ENCODE data around the gene MYH10. TPM values are rescaled to one million over a fixed set of nuclear protein-coding genes. Genes with fewer than 3 reads are reported as not detected.
A peak's percentile ranks its signal among the peaks of the same experiment; 100 is the strongest.

MYH10 gene
- total RNA-seq, 2 donors from 2014 or later = 0.42 to 0.99 TPM

DNA sequence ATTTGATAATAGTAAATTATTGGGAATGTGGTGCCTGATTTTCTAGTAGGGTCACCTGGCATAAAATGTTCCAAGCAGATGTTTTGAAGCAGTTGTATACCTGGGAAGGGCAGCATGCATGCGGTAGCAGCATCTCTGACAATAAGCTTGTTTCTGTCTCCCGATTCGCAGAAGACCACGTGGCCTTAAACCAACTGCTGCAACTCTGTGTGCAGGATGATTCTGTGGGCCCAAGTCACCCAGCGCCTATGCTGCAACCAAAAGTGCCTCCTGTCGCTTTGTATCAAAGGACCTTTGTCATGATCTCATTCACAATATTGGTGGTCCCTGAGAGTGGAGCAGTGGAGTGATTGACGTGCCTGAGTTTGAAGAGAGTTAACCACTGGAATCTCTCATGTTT is 186.8 kb downstream of the MYH10 start:
- Mint-ChIP-seq H3K27me3 (no peaks in the 10 kb centered on the region), H3K4me1 (peaks cover 40% of the 10 kb centered on the region), H3K27ac (peak overlapping the region; percentile 51), H3K36me3 (ENCODE audit: low read depth) (no peaks in the 10 kb centered on the region), H3K4me3 (no peak overlapping the region)
- H3K9me3 ChIP-seq (ENCODE audit: control insufficient read depth, low read length, poor library complexity, severe bottlenecking) = no peaks in the 10 kb centered on the region
- no peak for ATAC-seq
- no peak for DNase-seq

DNA sequence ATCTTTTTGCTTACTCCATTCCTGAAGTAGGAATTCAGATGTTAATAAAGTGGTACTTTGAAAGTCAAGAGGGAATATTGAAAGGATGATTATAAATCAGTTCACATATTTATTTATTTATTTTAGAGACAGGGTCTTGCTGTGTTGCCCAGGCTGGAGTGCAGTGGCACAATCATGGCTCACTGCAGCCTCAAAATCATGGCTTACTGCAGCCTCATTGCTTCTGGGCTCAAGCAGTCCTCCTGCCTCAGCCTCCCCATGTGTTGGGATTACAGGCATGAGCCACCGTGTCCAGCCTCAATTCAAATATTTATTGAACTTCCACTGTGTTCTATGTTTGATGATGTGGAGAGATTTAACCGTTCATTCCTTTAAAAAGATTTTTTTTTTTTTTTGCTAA is 188.2 kb downstream of the MYH10 start:
- H3K9me3 ChIP-seq (ENCODE audit: control insufficient read depth, low read length, poor library complexity, severe bottlenecking) = no peaks in the 10 kb centered on the region
- no peak overlapping the region for H3K4me3 Mint-ChIP-seq
- H3K4me1 Mint-ChIP-seq = peaks cover 42% of the 10 kb centered on the region
- no peak overlapping the region for H3K27ac Mint-ChIP-seq
- no peaks in the 10 kb centered on the region for H3K36me3 Mint-ChIP-seq (ENCODE audit: low read depth)
- ATAC-seq = no peak
- no peak for DNase-seq
- H3K27me3 Mint-ChIP-seq = no peaks in the 10 kb centered on the region

DNA sequence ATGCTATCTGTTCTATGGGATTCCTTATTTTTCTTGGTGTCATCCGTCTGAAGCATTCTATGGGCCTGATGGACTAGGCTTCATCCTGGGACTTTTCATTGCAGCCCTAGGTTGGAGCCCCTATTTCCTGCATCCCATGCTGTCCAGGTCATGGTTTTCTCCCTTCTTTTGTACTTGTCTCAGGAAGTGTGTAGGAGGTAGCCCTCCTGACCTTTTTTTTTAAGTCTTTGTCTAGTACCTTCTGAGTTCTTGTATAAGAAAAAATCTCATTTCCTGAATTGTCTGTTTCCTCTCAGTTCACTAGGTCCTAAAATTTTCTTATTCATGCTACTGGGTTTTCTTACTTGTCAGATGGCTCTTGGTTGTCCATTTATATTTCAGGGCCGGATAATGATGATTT is 188.8 kb downstream of the MYH10 start:
- H3K9me3 ChIP-seq (ENCODE audit: control insufficient read depth, low read length, poor library complexity, severe bottlenecking) = no peaks in the 10 kb centered on the region
- Mint-ChIP-seq H3K27ac (peak overlapping the region; percentile 77), H3K4me1 (peaks cover 41% of the 10 kb centered on the region), H3K4me3 (peak overlapping the region; percentile 41), H3K27me3 (no peaks in the 10 kb centered on the region), H3K36me3 (ENCODE audit: low read depth) (no peaks in the 10 kb centered on the region)
- DNase-seq (no peak), ATAC-seq (no peak)

DNA sequence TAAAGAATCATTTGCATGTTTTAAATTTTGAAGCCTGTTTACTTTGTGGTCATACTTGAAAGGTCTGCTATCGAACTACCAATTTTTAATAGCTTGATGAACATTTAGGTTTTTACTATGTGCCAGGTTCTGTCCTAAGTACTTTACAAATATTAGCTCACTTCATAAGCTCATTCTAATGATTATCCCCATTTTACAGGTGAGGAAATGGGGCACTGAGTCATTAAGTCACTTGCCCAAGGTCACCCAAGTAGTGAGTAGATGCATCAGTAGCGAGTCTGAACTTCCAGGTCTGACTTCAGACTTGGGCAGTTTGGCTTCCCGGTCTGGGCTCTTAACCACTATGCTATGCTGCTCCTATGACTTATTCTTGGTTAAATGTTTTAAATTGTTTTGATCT is 190.8 kb downstream of the MYH10 start:
- H3K4me1 Mint-ChIP-seq = peaks cover 46% of the 10 kb centered on the region
- ATAC-seq (no peak), DNase-seq (no peak)
- peaks cover 2% of the 10 kb centered on the region for H3K36me3 Mint-ChIP-seq (ENCODE audit: low read depth)
- peak overlapping the region; percentile 77 for H3K27ac Mint-ChIP-seq
- H3K4me3 Mint-ChIP-seq = peak overlapping the region; percentile 28
- no peaks in the 10 kb centered on the region for H3K9me3 ChIP-seq (ENCODE audit: control insufficient read depth, low read length, poor library complexity, severe bottlenecking)
- no peaks in the 10 kb centered on the region for H3K27me3 Mint-ChIP-seq

GRCh38 chr17:8438441-8438840 is 192.1 kb downstream of the MYH10 start:
- Mint-ChIP-seq H3K4me1 (peaks cover 41% of the 10 kb centered on the region), H3K4me3 (peak overlapping the region; percentile 64), H3K36me3 (ENCODE audit: low read depth) (peaks cover 2% of the 10 kb centered on the region), H3K27me3 (no peaks in the 10 kb centered on the region), H3K27ac (peak overlapping the region; percentile 98)
- no peaks in the 10 kb centered on the region for H3K9me3 ChIP-seq (ENCODE audit: control insufficient read depth, low read length, poor library complexity, severe bottlenecking)
- DNase-seq = no peak
- ATAC-seq = no peak

GRCh38 chr17:8436844-8437171 is 193.7 kb downstream of the MYH10 start:
- peaks cover 2% of the 10 kb centered on the region for H3K36me3 Mint-ChIP-seq (ENCODE audit: low read depth)
- no peak for DNase-seq
- peak overlapping the region; percentile 98 for H3K27ac Mint-ChIP-seq
- H3K27me3 Mint-ChIP-seq = no peaks in the 10 kb centered on the region
- peaks cover 32% of the 10 kb centered on the region for H3K4me1 Mint-ChIP-seq
- H3K9me3 ChIP-seq (ENCODE audit: control insufficient read depth, low read length, poor library complexity, severe bottlenecking) = no peaks in the 10 kb centered on the region
- ATAC-seq = no peak
- peak overlapping the region; percentile 98 for H3K4me3 Mint-ChIP-seq

- H3K27ac Mint-ChIP-seq = peak overlapping the region; percentile 98
- peaks cover 2% of the 10 kb centered on the region for H3K36me3 Mint-ChIP-seq (ENCODE audit: low read depth)
- peaks cover 27% of the 10 kb centered on the region for H3K4me1 Mint-ChIP-seq
- no peaks in the 10 kb centered on the region for H3K9me3 ChIP-seq (ENCODE audit: control insufficient read depth, low read length, poor library complexity, severe bottlenecking)
- no peaks in the 10 kb centered on the region for H3K27me3 Mint-ChIP-seq
- peak in 2 of 3 donors; percentile 50 to 53 for DNase-seq
- peak overlapping the region; percentile 98 for H3K4me3 Mint-ChIP-seq
- ATAC-seq = peak; percentile 55
Observed at GRCh38 chr17:8436169-8436843, 194.2 kb downstream of the MYH10 start.

GRCh38 chr17:8435245-8436168 is 195.0 kb downstream of the MYH10 start, which contains the start of gene NDEL1:
Gene NDEL1 (plus strand): TSS chr17:8435884. CDS start chr17:8444272, 8,388 bp downstream.
- H3K36me3 Mint-ChIP-seq (ENCODE audit: low read depth) = peaks cover 2% of the 10 kb centered on the region
- peaks cover 21% of the 10 kb centered on the region for H3K4me1 Mint-ChIP-seq
- peak; percentile 95 for ATAC-seq
- H3K9me3 ChIP-seq (ENCODE audit: control insufficient read depth, low read length, poor library complexity, severe bottlenecking) = no peaks in the 10 kb centered on the region
- no peaks in the 10 kb centered on the region for H3K27me3 Mint-ChIP-seq
- peak within 1 kb of the TSS; percentile 98 for H3K27ac Mint-ChIP-seq
- peak within 1 kb of the TSS; percentile 98 for H3K4me3 Mint-ChIP-seq
- DNase-seq = peak; percentile 98 to 99 (median 99)

- DNase-seq (no peak), ATAC-seq (no peak)
- Mint-ChIP-seq H3K36me3 (ENCODE audit: low read depth) (no peaks in the 10 kb centered on the region), H3K27me3 (peaks cover 23% of the 10 kb centered on the region), H3K27ac (no peak overlapping the region), H3K4me1 (peaks cover 4% of the 10 kb centered on the region), H3K4me3 (no peak overlapping the region)
- H3K9me3 ChIP-seq (ENCODE audit: control insufficient read depth, low read length, poor library complexity, severe bottlenecking) = no peaks in the 10 kb centered on the region
Observed at GRCh38 chr17:8430966-8431365, 199.6 kb downstream of the MYH10 start.

DNA sequence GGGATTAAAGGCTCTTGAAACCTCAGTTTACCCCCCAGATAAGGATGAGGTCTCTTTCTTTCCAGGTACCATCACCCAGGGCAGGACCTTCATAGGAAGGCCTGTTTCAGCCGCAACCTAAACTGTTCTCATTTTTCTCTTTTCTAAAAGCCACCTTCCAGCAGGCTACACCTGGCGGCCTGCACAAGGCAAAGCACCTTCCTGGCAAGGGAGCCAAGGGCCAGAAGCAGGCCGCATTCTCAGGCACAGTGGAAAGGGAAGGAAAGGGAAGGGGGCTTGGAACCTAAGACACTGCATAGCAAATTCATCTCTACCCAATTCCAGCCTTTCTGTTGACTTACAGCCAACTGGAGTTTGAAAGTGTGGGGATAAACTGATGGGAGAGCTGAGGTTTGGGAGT is 203.7 kb downstream of the MYH10 start:
- ATAC-seq = no peak
- peaks cover 49% of the 10 kb centered on the region for H3K27me3 Mint-ChIP-seq
- no peaks in the 10 kb centered on the region for H3K9me3 ChIP-seq (ENCODE audit: control insufficient read depth, low read length, poor library complexity, severe bottlenecking)
- H3K36me3 Mint-ChIP-seq (ENCODE audit: low read depth) = peaks cover 2% of the 10 kb centered on the region
- no peak overlapping the region for H3K4me3 Mint-ChIP-seq
- no peak overlapping the region for H3K27ac Mint-ChIP-seq
- peaks cover 5% of the 10 kb centered on the region for H3K4me1 Mint-ChIP-seq
- no peak for DNase-seq

DNA sequence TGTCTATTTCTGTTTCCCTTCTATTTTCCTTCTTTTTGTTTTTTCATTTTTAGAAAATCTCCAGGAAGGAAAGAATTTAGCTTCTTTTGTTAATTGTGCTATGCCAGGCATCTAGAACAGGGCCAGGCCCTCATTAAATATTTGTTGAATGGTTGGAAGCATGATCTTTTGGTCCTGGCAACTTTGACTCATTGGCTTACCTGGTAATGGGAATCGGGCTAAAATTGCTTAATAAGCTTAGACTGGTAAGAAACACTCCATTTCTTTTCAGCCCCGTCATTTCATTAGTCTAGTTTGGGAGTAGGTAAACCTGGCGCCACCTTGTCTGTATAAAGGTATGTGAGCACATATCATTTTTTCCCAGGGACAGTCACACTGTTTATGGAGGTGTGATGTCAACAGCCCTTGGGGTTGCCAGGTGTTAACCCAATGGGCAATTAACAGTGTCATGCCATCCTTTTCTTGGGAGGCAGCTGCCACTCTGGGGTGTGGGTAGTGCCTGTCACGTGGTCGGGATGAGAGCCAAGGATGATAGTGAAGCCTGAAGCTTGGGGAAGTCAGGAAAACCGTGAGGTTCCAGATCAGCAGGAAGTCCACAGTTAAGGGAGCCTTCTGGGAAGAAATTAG is 204.3 kb downstream of the MYH10 start:
- ATAC-seq (no peak), DNase-seq (no peak)
- Mint-ChIP-seq H3K4me3 (no peak overlapping the region), H3K27me3 (peaks cover 55% of the 10 kb centered on the region), H3K36me3 (ENCODE audit: low read depth) (peaks cover 2% of the 10 kb centered on the region), H3K27ac (no peak overlapping the region), H3K4me1 (peaks cover 5% of the 10 kb centered on the region)
- no peaks in the 10 kb centered on the region for H3K9me3 ChIP-seq (ENCODE audit: control insufficient read depth, low read length, poor library complexity, severe bottlenecking)

Measured in T-helper 17 cell (primary cell).